HEK293T (cell line): ENCODE results near the gene DENND4C.

Source experiments
- ARNT ChIP-seq: fragments of 450-650 bp; IDR thresholded peaks from 2 replicates; pipeline ENCODE4 v1.6.1; 2017; ENCODE audit warnings: mild to moderate bottlenecking
- BHLHE40 ChIP-seq: fragments of 450-650 bp; IDR thresholded peaks from 2 replicates; pipeline ENCODE4 v1.6.1; 2016; ENCODE audit warnings: mild to moderate bottlenecking, moderate library complexity, borderline replicate concordance
- CTBP1 ChIP-seq: fragments of 450-650 bp; IDR thresholded peaks from 2 replicates; pipeline ENCODE4 v1.6.1; 2016; ENCODE audit warnings: borderline replicate concordance
- ELF4 ChIP-seq: fragments of 450-650 bp; IDR thresholded peaks from 2 replicates; pipeline ENCODE4 v1.6.1; 2017; ENCODE audit warnings: antibody characterized with exemption
- FOXA1 ChIP-seq: fragments of 450-650 bp; IDR thresholded peaks from 2 replicates; pipeline ENCODE4 v1.6.1; 2016; ENCODE audit warnings: mild to moderate bottlenecking
- FOXK2 ChIP-seq: fragments of 450-650 bp; IDR thresholded peaks from 2 replicates; pipeline ENCODE4 v1.6.1; 2016; ENCODE audit warnings: mild to moderate bottlenecking
- FOXM1 ChIP-seq: fragments of 450-650 bp; IDR thresholded peaks from 2 replicates; pipeline ENCODE4 v1.6.1; 2017; ENCODE audit warnings: mild to moderate bottlenecking, borderline replicate concordance
- HDGF ChIP-seq: fragments of 450-650 bp; IDR thresholded peaks from 2 replicates; pipeline ENCODE4 v1.6.1; 2017; ENCODE audit warnings: antibody characterized with exemption, borderline replicate concordance
- L3MBTL2 ChIP-seq: fragments of 450-650 bp; conservative IDR thresholded peaks from 2 replicates; pipeline ENCODE4 v1.6.1; 2016; ENCODE audit warnings: mild to moderate bottlenecking
- NFRKB ChIP-seq: fragments of 450-650 bp; IDR thresholded peaks from 2 replicates; pipeline ENCODE4 v1.6.1; 2016; ENCODE audit warnings: mild to moderate bottlenecking, moderate library complexity
- SP1 ChIP-seq: fragments of 450-650 bp; IDR thresholded peaks from 2 replicates; pipeline ENCODE4 v1.6.1; 2017
- SUZ12 ChIP-seq: fragments of 450-650 bp; IDR thresholded peaks from 2 replicates; pipeline ENCODE4 v1.6.1; 2016; ENCODE audit warnings: mild to moderate bottlenecking
- ZNF384 ChIP-seq: fragments of 450-650 bp; IDR thresholded peaks from 2 replicates; pipeline ENCODE4 v1.6.1; 2016
- TF ChIP-seq, protein P1 (sequence below): fragments of 450-650 bp; IDR thresholded peaks from 2 replicates; pipeline ENCODE4 v1.6.1; 2016

DNA sequence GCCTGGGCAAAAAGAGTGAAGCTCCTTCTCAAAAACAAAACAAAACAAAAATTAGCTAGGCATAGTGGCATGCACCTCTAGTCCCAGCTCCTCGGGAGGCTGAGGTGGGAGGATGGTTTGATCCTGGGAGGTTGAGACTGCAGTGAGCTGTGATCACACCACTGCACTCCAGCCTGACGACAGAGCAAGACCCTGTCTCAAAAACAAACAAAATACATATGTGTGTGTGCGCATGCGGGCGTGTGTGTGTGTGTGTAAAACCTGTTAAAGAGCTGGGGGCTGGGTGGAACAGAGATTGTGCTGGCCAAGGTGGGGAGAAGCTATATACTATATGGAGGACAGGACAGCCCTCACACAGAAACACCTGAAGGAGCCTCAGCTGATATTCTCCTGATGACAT is 27.4 kb upstream of the DENND4C start:
- TF ChIP-seq ARNT = no peak
- no peak for TF ChIP-seq FOXA1
- TF ChIP-seq L3MBTL2 = no peak
- no peak for TF ChIP-seq ELF4
- TF ChIP-seq CTBP1 = no peak
- TF ChIP-seq ZNF384 = no peak
- TF ChIP-seq SUZ12 = no peak
- TF ChIP-seq HDGF = no peak
- no peak for TF ChIP-seq FOXK2
- TF ChIP-seq SP1 = no peak
- no peak for TF ChIP-seq FOXM1
- no peak for TF ChIP-seq BHLHE40
- TF ChIP-seq, protein P1, sequence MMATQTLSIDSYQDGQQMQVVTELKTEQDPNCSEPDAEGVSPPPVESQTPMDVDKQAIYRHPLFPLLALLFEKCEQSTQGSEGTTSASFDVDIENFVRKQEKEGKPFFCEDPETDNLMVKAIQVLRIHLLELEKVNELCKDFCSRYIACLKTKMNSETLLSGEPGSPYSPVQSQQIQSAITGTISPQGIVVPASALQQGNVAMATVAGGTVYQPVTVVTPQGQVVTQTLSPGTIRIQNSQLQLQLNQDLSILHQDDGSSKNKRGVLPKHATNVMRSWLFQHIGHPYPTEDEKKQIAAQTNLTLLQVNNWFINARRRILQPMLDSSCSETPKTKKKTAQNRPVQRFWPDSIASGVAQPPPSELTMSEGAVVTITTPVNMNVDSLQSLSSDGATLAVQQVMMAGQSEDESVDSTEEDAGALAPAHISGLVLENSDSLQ = no peak
- no peak for TF ChIP-seq NFRKB
